ENCODE results near the gene HPN. TPM values are rescaled to one million over a fixed set of nuclear protein-coding genes. Genes with fewer than 3 reads are reported as not detected.
A peak's percentile ranks its signal among the peaks of the same experiment; 100 is the strongest.

Gene HPN
- total RNA-seq, 1 donor from 2014 or later = not detected

DNA sequence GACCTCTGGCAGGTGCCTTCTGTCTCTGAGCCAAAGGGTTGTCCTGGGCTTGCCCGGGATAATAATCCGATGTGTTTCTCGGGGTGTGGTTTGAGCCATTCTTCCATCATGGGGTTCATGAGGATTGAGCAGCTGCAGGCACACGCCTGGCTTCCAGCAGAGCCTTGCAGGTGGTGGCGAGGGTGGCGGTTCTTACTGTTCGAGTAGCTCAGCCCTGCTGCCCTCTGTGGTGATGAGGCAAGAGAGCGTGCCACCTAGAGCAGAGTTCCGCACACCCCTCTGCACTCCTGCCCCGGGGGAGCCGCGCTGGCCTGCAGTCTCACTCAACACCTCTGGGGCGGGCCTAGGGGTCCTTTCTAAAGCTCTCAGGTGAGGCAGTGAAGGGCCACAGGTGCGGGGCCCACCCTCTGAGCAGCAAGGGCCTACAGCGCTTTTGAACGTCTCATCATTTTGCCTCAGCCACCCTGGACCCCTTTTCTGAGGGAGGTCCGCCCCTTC lies 7.5 kb upstream of the HPN start:
- Histone ChIP-seq H3K27me3 (ENCODE audit: control insufficient read depth, insufficient read depth, low read length) (peaks cover 12% of the 10 kb centered on the region), H3K36me3 (ENCODE audit: control insufficient read depth, insufficient read depth, low read length) (no peaks in the 10 kb centered on the region), H3K4me3 (ENCODE audit: low read depth, low read length) (no peak overlapping the region)
- DNase-seq (ENCODE audit: low read depth) (no peak), FAIRE-seq (no peak)
- TF ChIP-seq CTCF (IDR thresholded peaks at IDR 0.05; ENCODE audit: insufficient read depth, low read length, severe bottlenecking) = no peak

DNA sequence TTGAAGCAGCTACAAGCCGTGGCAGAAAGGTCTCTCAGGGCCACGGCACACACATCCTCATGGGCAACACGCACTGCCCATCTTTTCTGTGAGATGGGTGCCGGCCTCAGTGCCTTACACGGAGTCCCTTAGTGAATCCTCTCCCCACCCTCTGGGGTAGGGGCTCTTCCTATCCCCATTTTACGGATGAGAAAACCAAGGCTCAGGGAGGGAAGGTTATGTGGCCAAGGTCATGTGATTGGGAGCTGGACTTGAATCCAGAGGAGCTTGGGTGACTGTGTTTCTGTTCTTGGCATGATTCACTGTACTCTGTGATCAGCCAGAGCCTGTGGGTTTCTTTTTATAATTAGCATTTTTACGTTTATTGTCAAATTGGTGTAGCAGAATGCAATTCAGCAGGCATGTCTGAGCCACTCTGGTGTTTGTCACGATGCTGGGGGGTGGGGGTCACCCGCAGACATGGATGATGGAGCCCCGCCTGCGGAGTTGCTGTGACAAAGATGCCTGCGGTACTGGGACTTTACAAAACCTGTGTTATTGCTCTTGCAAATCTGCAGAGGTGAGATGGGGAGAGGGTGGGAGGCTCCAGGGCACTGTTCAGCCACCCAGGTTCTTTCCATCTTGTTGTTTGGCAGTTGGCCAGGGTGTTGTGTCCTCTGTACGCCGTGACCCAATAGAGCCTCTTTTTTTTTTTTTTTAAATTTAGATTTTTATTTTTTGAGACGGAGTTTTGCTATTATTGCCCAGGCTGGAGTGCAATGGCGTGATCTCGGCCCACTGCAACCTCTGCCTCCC lies 6.7 kb upstream of the HPN start:
- TF ChIP-seq CTCF (IDR thresholded peaks at IDR 0.05; ENCODE audit: insufficient read depth, low read length, severe bottlenecking) = no peak
- DNase-seq (ENCODE audit: low read depth) (no peak), FAIRE-seq (peak; percentile 47)
- no peak overlapping the region for H3K4me3 ChIP-seq (ENCODE audit: low read depth, low read length)
- H3K27me3 ChIP-seq (ENCODE audit: control insufficient read depth, insufficient read depth, low read length) = peaks cover 12% of the 10 kb centered on the region
- H3K36me3 ChIP-seq (ENCODE audit: control insufficient read depth, insufficient read depth, low read length) = no peaks in the 10 kb centered on the region

- no peak for FAIRE-seq
- no peak for TF ChIP-seq CTCF (IDR thresholded peaks at IDR 0.05; ENCODE audit: insufficient read depth, low read length, severe bottlenecking)
- H3K27me3 ChIP-seq (ENCODE audit: control insufficient read depth, insufficient read depth, low read length) = peaks cover 4% of the 10 kb centered on the region
- H3K4me3 ChIP-seq (ENCODE audit: low read depth, low read length) = no peak overlapping the region
- H3K36me3 ChIP-seq (ENCODE audit: control insufficient read depth, insufficient read depth, low read length) = no peaks in the 10 kb centered on the region
- DNase-seq (ENCODE audit: low read depth) = no peak
Measured at GRCh38 chr19:35037716-35038622, 3.6 kb upstream of the HPN start.

GRCh38 chr19:35038623-35039512 lies 2.7 kb upstream of the HPN start:
- no peak for DNase-seq (ENCODE audit: low read depth)
- FAIRE-seq = peak; percentile 73
- no peak for TF ChIP-seq CTCF (IDR thresholded peaks at IDR 0.05; ENCODE audit: insufficient read depth, low read length, severe bottlenecking)
- Histone ChIP-seq H3K36me3 (ENCODE audit: control insufficient read depth, insufficient read depth, low read length) (no peaks in the 10 kb centered on the region), H3K4me3 (ENCODE audit: low read depth, low read length) (no peak overlapping the region), H3K27me3 (ENCODE audit: control insufficient read depth, insufficient read depth, low read length) (peaks cover 4% of the 10 kb centered on the region)

Measured in bronchial epithelial cell (primary cell).